Superior temporal gyrus (tissue), 1 donor: ENCODE results near the gene LMBR1.
"Not testable (repeated sequence)": the region's sequence is repeated elsewhere in the genome, so short reads cannot be mapped to it uniquely, and the experiment has no call there.

Experiments
- DNase-seq: peaks from one replicate; pipeline ENCODE4 v3.0.0-alpha.2; 2016; ENCODE audit errors: extremely low spot score

The LMBR1 gene

DNA sequence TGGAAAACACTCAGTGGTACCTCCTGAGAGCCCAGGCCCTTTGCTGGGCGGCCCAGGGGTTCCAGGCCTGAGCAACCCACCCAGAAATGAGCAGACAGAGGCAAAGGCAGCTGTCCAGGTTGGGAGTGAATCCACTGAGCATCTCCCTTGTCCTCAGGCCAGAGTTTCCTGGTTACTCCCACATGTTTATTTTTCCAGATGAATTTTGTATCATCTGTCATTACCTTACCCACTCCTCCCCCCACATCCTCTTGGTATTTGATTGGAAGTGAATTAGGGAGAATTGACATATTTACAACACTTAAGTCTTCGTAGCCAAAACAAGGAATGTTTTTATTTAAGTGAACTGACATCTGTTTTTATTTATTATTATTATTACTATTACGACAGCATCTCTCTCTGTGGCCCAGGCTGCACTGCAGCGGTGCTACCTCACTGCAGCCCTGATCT, 13.2 kb upstream of the LMBR1 start:
- DNase-seq = no peak

DNA sequence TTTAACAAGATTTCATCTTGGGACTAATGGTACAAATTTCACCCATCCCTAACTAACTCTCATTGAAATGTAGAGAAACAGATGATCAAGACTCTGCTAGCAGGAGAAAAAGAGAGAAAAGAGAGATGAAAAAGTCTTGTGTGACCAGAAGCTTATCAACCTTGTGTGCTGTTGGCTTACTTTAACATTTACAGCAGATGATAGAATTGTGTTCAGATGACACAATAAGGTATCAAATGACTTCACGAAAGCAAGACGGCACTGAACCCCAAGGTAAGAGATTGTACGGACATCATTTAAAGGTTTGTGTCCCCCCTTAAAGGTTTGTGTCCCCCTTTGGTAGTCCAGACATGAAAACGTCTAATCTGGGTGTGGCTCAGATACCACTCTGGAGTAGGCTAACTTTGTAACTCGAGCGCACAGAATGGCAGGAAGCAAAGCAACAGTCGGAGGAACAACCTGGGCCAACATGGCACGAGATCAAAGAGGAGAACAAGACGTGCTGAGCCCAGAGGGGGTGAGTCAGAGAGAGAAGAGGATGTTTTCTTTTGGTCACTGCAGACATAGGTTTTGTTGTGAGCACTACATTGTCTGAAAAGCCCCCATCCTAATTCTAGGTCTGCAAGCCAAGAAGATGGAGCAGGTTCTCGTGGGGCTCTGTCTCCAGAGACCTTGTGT, 10.4 kb upstream of the LMBR1 start:
- DNase-seq = no peak

DNA sequence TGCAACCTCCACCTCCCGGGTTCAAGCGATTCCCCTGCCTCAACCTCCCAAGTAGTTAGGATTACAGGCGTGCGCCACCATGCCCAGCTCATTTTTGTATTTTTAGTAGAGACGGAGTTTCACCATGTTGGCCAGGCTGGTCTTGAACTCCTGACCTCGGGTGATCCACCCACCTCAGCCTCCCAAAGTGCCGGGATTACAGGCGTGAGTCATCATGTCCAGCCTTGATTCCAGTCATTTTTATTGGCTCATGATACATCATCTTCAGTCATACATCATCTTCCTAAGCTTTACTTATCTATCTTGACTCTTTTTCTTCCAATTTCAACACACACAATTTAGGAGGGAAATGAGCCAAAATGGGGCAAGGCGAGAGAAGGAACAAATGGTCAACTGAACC, 7.1 kb upstream of the LMBR1 start:
- not testable (repeated sequence) for DNase-seq

DNA sequence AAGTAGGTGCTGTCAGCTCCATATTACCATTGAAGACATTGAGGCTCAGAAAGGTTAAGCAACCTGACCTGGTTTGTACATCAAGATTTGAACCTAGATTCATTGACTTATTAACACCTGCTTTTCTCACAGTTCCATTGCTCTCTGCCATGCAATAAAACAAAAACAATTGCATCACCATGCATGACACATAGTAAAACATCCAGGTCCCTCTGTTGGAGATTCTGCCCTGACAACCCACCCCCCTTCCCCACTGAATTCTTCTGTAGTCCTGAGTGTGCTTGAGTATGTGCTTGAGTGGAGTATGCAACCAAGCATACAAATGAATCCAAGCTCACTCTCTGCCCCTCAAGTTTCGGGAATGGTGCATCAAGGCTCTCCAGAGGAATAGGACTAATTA, 6.0 kb upstream of the LMBR1 start:
- no peak for DNase-seq

DNA sequence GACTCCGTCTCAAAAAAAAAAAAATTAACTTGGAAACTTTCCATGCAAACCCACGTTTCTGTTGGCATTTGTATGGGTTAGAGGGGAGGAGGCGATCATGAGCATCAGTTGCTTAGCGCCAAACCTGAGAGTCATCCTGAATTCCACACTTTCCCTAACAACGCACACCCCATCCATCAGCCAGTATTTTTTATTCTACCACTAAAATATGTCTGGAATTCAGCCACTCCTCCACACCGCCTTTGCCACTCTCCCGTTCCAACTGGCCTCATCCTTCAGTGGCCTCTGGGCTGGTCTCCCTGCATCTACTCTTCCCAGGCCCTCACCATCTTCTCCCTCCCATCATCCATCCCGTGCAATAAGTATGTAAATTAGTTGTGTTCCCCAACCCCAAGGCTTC, 4.7 kb upstream of the LMBR1 start:
- DNase-seq = no peak

DNA sequence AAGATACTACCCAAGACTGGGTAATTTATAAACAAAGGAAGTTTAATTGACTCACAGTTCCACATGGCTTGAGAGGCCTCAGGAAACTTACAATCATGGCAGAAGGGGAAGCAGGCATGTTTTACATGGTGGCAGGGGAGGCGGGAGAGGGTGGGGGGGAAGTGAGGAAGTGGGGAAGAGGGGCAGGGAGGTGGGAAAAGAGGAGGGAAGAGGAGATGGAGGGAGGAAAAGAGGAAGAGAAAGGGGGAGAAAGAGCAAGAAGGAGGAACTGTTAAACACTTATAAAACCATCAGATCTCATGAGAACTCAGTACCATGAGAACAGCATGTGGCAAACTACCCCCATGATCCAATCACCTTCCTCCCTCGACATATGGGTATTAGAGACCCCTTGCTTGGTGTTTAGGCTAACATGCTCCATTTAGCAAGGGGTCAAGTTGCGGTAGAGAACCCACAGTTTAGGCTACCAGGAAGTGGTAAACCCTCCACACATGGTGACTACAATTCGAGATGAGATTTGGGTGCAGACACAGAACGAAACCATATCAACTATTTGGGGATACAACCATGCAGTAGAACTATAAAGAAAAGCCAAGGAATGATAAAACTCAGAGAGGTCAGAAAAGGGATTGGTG, 3.5 kb upstream of the LMBR1 start:
- no peak for DNase-seq

DNA sequence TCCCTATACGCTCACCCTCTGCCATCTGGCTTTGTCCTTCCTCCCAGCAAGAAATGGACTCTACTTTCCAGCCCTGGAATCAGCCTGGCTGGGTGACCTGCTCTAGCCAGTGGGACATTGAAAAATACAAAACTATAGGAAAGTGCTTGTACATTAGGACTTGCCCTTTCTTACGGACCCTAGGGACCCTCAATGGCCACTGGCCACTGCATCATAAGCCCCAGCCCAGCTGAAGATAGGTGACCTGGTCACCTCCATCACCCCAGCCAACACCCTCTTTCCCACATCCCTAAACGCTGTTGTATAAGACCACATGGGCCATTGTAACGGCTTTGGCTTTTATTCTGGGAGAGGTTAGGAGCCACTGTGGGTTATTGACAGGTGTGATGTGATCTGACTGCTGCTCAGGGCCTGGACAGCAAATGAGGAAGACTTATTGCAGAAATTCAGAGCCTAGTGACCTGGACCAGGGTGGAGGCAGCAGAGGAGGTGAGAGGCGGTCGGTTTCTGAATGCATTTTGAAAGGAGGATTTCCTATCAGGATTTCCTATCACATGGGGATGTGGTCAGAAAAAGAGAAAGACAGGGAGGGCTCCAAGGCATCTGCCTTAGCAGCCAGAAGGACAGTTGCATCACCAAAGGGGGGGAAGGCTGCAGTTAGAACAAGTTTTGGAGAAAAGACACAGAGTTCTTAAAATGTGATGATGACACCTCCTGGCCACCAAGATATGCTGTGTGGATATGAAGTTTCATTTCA, 2.2 kb upstream of the LMBR1 start:
- DNase-seq = no peak

DNA sequence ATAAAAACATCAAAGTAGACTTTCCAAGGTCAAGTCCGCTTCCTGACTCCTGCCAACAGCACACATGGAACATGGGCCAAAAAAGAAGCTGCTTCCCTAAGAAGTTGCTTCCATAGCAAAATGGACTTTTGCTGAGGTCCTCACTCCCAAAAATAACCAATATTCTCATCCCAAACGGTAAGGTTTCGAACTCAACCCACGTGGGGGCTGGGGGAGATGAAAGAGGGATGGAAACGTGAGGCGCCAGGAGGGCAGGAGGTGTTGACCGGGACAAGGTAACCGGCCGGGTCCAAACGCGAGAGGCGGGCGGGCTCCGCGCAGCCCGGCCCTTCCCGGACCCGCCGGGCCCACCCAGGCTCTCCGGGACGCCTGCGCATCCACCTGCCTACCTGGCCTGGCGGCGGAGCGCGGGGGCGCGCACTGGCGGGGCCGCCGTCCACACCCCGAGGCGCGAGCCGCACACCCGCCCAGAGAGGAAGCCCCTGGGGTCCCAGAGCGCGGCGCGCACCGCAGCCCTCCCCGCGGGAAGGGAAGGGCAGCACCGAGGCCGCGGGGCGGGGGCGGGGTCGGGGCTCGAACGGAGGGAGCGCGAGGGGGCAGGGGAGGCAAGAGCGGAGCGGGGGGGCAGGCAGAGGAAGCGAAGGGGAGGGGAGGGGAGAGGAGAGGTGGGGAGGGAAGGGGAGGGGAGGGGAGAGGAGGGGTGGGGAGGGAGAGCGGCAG, 742 bp downstream of the LMBR1 start:
- DNase-seq = no peak

DNA sequence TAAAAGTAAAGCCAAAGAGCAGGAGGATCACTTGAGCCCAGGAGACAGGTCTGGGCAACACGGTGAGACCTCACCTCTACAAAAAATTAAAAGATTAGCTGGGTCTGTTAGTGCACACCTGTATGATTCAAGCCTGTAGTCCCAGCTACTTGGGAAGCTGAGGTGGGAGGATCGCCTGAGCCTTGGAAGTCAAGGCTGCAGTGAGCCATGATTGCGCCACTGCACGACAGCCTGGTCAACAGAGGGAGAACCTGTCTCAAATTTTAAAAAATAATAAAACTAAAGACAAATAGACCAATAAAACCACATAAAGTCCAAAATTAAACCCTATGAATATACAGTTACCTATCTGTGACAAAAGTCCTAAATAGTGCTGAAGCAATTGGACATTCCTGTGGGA, 3.2 kb downstream of the LMBR1 start:
- DNase-seq = no peak

DNA sequence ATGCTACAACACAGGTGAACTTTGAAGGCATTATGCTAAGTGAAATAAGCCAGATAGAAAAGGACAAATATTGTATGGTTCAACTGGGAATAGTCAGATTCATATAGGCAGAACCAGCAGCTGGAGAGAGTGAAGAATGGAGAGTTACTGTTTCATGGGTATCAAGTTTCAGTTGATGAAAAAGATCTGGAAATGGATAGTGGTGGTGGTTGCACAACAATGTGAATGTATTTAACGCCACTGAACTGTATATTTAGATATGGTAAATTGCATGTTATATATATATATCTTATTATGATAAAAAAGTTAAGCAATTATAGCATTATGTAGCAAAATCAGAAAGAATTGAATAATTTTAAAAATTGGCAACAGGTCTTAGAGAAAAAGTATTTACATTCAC, 3.9 kb downstream of the LMBR1 start:
- DNase-seq = no peak

DNA sequence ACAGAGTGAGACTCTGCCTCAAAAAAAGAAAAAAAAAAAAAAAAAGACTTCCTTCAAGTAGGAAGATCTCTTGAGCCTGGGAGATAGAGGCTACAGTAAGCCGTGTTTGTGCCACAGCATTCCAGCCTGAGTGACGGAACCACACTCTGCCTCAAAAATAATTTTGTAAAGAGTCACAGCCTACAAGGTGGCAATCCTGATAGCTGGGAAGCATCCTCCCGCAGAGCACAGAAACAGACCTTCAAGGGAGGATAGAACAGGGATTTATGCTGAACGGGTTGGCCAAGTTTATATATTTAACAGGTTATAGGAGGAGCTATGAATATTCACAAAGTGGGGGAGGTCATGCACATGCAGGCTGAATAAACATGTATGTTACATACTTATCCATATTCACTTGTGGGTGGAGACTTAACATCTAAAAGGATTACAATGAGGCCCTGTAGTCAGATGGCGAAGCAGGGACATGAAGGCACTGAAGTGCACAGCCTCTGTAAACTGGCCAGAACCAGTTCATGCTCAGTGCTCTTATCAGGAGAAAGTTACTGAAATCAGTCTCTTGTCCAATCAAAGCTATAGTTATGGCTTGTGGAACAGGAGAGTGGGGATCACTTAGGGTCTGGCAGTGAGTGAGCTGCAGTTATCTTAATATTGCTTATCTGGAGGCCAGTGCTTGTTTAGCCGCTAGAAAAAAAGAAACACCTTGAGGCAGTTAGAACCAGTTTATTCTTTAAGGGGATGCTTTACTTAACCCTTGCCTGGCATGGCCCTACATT, 6.8 kb downstream of the LMBR1 start:
- DNase-seq = no peak

DNA sequence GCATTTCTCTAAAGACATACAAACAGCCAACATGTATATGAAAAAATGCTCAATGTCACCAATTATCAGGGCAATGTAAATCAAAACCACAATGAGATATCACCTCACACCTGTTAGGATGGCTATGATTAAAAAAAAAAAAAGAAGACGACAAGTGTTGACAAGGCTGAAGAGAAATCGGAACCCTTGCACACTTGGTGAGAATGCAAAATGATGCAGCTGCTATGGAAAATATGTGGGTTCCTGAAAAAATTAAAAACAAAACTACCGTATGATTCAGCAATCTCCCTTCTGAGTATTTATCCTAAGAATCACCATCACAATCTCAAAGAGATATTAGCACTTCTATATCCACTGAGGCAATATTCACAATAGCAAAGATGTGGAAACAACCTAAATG, 11.3 kb downstream of the LMBR1 start:
- no peak for DNase-seq

DNA sequence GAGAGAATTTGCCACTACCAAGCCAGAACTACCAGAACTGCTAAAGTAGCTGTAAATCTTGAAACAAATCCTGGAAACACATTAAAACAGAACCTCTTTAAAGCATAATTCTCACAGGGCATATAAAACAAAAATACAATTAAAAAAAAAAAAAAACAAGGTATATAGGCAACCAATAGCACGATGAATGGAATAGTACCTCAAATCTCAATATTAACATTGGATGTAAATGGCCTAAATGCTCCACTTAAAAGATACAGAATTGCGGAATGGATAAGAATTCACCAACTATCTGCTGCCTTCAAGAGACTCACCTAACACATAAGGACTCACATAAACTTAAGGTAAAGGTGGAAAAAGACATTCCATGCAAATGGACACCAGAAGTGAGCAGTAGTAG, 17.2 kb downstream of the LMBR1 start:
- DNase-seq = no peak

DNA sequence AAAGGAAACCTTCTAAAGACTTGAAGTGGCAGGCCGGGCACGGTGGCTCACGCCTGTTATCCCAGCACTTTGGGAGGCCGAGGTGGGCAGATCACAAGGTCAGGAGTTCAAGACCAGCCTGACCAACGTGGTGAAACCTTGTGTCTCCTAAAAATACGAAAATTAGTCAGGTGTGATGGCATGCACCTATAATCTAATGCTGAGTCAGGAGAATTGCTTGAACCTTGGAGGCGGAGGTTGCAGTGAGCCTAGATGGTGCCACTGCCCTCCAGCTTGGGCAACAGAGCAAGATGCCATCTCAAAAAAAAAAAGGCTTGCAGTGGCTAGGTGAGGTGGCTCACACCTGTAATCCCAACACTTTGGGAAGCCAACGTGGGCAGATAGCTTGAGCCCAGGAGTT, 24.6 kb downstream of the LMBR1 start:
- DNase-seq = not testable (repeated sequence)

DNA sequence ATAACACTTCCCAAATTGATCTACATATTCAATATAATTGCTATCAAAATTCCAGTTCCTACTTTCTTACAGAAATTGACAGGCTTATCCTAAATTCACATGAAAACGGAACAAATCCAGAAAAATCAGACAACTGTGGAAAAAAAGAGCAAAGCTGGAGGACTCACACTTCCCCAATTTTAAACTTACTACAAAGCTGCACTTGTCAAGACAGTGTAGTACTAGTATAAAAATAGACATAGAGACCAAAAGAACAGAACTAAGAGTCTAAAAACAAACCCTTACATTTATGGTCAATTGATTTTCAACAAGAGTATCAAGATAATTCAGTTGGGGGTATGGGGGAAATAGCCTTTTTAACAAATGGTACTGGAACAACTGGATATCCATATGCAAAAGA, 27.5 kb downstream of the LMBR1 start:
- no peak for DNase-seq

DNA sequence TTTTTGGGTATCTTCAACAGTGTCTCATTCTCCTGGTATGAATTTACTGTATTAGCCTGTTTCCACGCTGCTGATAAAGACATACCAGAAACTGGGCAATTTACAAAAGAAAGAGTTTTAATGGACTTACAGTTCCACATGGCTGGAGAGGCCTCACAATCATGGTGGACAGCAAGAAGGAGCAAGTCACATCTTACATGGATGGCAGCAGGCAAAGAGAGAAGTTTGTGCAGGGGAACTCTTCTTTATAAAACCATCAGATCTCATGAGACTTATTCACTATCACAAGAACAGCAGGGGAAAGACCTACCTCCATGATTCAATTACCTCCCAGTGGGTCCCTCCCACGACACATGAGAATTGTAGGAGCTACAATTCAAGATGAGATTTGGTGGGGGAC, 31.0 kb downstream of the LMBR1 start:
- DNase-seq = not testable (repeated sequence)

DNA sequence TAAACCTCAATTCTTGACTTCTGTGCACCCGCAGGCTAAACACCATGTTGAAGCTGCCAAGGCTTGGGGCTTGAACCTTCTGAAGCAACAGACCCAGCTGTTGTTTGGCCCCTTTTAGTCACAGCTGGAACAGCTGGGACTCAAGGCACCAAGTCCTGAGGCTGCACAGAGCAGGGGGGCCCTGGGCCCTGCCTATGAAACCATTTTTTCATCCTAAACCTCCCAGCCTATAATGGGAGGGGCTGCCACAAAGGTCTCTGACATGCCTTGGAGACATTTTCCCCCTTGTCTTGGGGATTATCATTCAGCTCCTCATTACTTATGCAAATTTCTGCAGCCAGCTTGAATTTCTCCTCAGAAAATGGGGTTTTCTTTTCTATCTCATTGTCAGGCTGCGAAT, 31.8 kb downstream of the LMBR1 start:
- no peak for DNase-seq

DNA sequence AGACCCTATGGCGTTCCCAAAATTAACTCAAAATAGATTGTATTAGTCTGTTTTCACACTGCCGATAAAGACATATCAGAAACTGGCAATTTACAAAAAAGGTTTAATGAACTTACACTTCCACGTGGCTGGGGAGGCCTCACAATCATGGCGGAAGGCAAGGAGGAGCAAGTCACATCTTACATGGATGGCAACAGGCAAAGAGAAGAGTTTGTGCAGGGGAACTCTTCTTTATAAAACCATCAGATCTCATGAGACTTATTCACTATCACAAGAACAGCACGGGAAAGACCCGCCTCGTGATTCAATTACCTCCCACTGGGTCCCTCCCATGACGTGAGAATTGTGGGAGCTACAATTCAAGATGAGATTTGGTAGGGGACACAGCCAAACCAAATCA, 32.9 kb downstream of the LMBR1 start:
- not testable (repeated sequence) for DNase-seq

DNA sequence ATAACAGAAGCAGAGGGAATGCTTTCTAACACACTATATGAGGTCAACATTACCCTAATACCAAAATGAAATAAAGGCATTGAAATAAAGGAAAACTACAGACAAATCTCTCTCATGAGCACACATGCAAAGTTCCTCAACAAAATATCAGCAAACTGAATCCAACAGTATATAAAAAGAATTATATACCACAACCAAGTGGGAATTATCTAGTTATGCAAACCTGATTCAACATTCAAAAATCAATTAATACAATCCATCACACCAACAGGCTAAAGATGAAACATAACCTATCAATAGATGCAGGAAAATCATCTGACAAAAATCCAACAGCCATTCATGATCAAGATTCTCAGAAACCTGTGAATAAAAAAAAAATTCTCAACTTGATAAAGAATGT, 34.5 kb downstream of the LMBR1 start:
- DNase-seq = no peak

DNA sequence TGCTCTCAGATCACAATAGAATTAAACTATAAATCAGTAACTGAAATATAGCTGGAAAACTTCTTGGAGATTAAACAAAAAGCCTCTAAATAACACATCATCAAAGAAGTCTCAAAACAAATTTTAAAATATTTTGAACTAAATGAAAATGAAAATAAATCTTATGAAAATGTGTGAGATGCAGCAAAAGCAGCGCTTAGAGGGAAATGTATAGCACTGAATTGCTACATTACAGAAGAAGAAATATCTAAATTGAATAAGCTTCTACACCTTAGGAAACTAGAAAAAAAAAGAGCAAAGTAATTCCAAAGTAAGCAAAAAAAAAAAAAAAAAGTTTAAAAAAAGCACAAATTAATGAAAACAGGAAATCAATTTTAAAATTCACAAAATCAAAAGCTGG, 35.2 kb downstream of the LMBR1 start:
- no peak for DNase-seq

DNA sequence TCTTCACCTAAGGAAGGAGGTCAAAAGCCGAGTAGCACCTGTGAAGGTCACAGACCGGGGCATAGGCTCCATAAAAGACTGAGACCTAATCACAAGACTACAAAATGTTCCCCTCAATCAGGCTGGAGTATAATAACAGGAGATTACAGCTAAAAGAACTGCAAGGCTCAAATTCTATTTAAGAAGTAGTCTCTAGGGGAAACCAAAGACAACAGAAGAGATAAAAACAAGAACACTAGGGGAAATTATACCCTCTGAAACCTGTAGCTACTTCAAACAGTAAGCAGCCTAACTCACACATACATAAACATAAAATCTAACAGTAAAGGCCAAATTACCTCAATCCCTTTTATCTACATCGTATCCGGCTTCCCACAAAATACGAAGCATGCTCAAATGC, 38.3 kb downstream of the LMBR1 start:
- DNase-seq = no peak

DNA sequence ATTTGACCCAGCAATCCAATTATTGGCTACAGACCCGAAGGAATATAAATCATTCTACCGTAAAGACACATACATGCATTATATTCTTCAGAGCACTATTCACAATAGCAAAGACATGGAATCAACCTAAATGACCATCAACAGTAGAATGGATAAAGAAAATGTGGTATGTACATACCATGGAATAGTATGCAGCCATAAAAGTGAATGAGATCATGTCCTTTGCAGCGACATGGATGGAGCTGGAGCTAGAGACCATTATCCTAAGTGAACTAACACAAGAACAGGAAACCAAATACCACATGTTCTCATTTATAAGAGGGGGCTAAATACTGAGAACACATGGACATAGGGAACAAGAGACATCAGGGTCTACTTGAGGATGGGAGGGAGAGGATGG, 44.0 kb downstream of the LMBR1 start:
- no peak for DNase-seq
